Hindlimb muscle (tissue), 1 donor: ENCODE results near the gene PLEKHA7. TPM values are rescaled to one million over a fixed set of nuclear protein-coding genes. Genes with fewer than 3 reads are reported as not detected.

Experiments used
- DNase-seq: peaks from one replicate; pipeline ENCODE4 v3.0.0-alpha.2; 2013
- polyA plus RNA-seq: library from polyadenylated mRNA; unstranded; fragments of 120-200 nt; gene quantifications from one replicate; pipeline ENCODE4 v1.2.1, GENCODE V29; 2013; ENCODE audit not compliant: insufficient read length

The PLEKHA7 gene
- polyA plus RNA-seq, 1 donor, result 5.7 TPM

DNA sequence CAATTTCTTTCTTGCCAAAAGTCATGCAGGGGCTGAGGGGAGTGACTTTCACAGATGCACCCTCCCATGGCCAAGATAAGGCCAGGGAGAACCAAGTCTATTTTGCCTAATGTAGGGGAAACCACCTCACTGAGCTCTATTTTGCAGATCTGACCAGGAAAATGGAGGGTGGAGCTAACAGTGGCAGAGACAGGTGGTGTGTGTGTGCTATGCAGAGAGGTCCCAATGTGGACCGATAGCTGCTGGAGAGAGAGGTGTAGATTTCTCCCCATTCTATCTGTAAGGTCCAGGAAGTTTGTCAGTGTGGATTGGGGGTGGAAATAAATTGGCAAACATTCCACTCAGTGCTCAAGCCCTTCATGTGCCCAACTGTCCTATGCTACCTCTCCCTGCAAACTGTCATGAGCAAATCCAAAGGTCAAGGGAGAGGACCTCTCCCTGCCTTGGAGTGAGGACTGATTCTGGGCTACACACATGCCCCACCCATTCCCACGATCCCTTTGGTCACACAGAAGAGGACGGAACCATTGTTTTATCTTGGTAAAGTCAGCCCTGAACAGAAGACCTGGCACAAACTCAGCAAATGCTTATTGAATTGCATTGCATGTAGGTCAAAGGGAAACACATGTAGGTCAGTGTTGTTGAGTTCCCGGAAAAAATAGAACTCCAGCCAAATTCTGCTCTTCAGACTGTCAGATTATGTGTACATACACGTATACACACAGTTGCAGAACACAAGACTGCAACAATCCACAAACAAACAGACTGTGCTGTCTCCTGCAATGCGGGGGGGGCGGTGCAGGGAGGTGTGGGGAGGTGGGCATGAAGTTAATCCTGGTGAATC, 209.9 kb downstream of the PLEKHA7 start:
- DNase-seq, result no peak

- no peak for DNase-seq
Observed at GRCh38 chr11:16801288-16801980, 212.8 kb downstream of the PLEKHA7 start.

DNA sequence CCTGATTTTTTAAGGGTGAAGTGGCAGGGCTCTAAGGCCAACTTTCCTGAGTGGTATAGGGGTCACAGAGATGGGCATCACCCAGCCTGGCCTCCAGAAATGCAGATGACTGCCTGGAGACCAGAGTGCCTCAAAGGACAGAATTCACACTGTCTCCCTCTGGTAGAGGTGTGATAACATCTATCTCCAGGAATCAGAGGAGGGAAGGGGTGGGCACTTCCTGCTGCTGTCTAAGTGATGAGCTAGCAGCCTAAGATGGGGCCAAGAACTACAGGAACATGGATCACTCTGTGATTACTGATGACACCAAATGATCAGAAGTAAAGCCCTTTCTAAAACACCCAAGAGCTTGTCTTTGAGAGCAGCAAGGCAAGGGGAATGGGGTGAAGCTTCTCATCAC, 213.8 kb downstream of the PLEKHA7 start:
- DNase-seq, result no peak

- DNase-seq, result no peak
Observed at GRCh38 chr11:16799890-16800289, 214.3 kb downstream of the PLEKHA7 start.

- DNase-seq, result no peak
Observed at GRCh38 chr11:16799221-16799620, 215.0 kb downstream of the PLEKHA7 start.

- DNase-seq, result no peak
Observed at GRCh38 chr11:16797776-16798175, 216.4 kb downstream of the PLEKHA7 start.

DNA sequence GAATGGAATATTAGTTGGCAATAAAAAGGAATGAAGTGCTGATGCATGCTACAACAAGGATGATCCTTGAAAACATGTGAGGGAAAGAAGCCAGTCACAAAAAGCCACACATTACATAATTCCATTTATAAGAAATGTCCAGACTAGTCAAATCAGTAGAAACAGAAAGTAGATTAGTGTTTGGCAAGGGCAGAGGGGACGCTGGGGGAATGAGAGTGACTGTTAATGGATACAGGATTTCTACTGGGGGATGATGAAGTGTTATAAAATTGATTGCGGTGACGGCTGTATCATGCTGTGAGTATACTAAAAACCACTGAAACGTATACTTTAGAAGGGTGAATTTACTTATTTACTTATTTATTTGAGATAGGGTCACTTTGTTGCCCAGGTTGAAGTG, 217.9 kb downstream of the PLEKHA7 start:
- DNase-seq, result no peak

DNA sequence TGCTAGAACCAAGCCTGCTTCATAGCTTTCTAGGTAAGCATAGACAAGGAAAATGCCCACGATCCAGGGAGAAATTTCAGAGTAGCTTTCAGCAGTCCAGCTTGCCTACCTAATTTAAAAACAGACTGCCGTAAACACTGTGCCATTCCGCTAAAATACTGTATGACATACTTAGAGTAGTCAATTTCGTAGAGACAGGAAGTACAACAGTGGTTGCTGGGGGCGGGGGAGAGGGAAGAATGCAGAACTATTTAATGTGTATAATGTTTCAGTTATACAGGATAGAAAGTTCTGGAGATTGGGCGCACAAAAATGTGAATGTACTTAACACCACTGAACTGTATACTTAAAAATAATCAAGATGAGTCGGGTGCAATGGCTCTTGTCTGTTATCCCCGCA, 219.1 kb downstream of the PLEKHA7 start:
- no peak for DNase-seq

- no peak for DNase-seq
Observed at GRCh38 chr11:16794047-16794818, 220.0 kb downstream of the PLEKHA7 start.

DNA sequence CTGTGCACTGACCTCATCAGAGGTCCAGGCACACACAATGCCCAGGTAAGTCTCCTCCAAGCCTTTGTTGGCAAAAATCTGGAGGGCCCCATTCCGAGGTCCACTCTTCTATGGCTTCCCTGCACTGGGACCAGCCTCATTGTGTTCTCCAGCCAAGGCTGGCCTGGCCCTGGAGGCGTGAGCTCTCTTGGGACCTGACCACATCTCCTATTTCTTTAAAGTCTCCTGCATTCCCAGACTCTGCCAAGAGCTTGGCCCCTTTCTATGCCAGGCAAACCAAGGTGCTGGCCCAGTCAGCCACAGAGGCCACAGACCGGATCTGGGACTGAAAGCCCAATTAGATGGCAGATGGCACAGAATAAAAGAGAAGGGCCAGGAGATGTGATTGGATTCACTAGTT, 220.7 kb downstream of the PLEKHA7 start:
- no peak for DNase-seq

GRCh38 chr11:16793009-16793408, 221.2 kb downstream of the PLEKHA7 start:
- DNase-seq, result no peak

DNA sequence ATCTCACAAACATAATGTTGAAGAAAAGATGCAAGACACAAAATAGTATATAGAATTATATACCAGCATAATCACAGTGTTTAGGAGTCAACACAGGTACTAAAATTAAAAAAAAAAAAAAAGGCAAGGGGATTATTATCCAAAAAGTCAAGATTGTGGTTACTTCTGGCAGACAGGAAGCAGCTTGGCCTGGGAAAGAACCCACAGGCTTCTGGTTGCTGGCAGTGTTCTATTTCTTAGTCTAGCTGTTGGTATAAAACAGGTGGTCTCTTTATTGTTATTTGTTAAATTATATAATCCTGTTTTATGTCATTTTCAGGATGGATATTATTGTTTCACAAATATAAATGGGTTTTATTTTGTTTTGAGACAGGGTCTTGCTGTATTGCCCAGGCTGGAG, 221.8 kb downstream of the PLEKHA7 start:
- no peak for DNase-seq

GRCh38 chr11:16791191-16791961, 222.8 kb downstream of the PLEKHA7 start:
- no peak for DNase-seq

GRCh38 chr11:16790486-16791190, 223.6 kb downstream of the PLEKHA7 start:
- no peak for DNase-seq

GRCh38 chr11:16789560-16790485, 224.4 kb downstream of the PLEKHA7 start:
- DNase-seq, result no peak

- no peak for DNase-seq
Observed at GRCh38 chr11:16789063-16789420, 225.2 kb downstream of the PLEKHA7 start.

- no peak for DNase-seq
Observed at GRCh38 chr11:16788141-16789062, 225.8 kb downstream of the PLEKHA7 start.

GRCh38 chr11:16787035-16787742, 227.0 kb downstream of the PLEKHA7 start:
- DNase-seq, result no peak

GRCh38 chr11:16786131-16786530, 228.1 kb downstream of the PLEKHA7 start:
- DNase-seq, result no peak
